Measurements from ENCODE around the gene BRINP3.

DNA sequence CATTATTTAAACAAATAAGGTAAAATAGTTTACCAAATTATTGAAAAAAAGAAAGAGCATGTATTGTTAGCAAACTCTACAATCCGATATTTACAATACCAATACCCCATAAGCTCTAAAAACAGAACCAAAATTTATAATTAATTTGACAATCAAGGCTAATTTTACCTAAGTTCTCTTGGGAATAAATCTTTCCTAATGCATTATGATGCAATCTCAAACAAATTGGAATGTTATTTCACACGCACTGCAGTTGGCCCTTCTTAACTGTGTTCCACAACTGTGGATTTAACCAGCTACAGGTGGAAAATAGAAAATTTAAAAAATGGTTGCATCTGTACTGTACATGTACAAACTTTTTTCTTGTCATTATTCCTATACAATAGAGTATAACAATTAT, 300.1 kb downstream of the BRINP3 start:
- no peak for TF ChIP-seq RCOR1 (IDR thresholded peaks at IDR 0.05; ENCODE audit: borderline replicate concordance in 1 of 2, low read depth in 2 of 2, low read length in 2 of 2)
- no peak for TF ChIP-seq NBN (IDR thresholded peaks at IDR 0.05; ENCODE audit: low read depth)
- TF ChIP-seq MYBL2 (IDR thresholded peaks at IDR 0.05; ENCODE audit: low read depth): no peak
- no peak for TF ChIP-seq MYBL2 (CRISPR knock-in tag; IDR thresholded peaks at IDR 0.05; ENCODE audit: borderline replicate concordance)
- no peak for TF ChIP-seq ATF4 (CRISPR knock-in tag; IDR thresholded peaks at IDR 0.05)
- TF ChIP-seq, protein P1, sequence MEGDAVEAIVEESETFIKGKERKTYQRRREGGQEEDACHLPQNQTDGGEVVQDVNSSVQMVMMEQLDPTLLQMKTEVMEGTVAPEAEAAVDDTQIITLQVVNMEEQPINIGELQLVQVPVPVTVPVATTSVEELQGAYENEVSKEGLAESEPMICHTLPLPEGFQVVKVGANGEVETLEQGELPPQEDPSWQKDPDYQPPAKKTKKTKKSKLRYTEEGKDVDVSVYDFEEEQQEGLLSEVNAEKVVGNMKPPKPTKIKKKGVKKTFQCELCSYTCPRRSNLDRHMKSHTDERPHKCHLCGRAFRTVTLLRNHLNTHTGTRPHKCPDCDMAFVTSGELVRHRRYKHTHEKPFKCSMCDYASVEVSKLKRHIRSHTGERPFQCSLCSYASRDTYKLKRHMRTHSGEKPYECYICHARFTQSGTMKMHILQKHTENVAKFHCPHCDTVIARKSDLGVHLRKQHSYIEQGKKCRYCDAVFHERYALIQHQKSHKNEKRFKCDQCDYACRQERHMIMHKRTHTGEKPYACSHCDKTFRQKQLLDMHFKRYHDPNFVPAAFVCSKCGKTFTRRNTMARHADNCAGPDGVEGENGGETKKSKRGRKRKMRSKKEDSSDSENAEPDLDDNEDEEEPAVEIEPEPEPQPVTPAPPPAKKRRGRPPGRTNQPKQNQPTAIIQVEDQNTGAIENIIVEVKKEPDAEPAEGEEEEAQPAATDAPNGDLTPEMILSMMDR (IDR thresholded peaks at IDR 0.05 in 2 of 3, conservative IDR thresholded peaks at IDR 0.05 in 1 of 3; ENCODE audit: insufficient read depth in 2 of 3, low read depth in 1 of 3, low read length in 3 of 3): no peak
- no peak for TF ChIP-seq ETV6 (IDR thresholded peaks at IDR 0.05; ENCODE audit: borderline replicate concordance in 1 of 2, low read depth in 2 of 2, low read length in 1 of 2)
- no peak for TF ChIP-seq ETV6 (CRISPR knock-in tag; IDR thresholded peaks at IDR 0.05; ENCODE audit: borderline replicate concordance)
- TF ChIP-seq RBFOX2 (IDR thresholded peaks at IDR 0.05; ENCODE audit: low read depth, low read length): no peak
- TF ChIP-seq MXI1 (IDR thresholded peaks at IDR 0.05; ENCODE audit: low read depth, low read length): no peak
